ENCODE data around the gene NKX2-4.

The NKX2-4 gene

DNA sequence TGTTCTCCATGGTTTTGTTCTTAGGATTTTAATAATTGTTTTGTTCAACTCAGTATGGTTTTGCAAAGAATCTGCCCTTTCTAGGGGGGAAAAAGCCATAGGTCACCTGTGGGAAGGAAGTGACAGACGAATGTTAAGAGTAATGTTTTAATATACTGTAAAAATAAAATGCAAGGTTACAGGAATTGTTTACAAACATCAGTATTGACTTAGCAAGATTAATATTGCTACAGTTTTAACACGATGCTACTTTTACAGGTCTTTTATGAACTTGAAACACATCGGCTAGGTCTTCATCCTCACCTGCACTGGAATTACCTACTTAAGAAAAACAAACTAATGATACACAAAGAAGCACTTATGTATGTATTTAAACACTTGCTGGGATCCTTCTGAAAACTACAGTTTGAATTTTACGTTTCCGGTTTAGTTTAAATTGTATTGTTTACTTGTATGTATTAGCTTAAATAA is 1.7 kb upstream of the NKX2-4 start:
- no peak for DNase-seq (ENCODE audit: extremely low spot score)
- POLR2A ChIA-PET: no interaction called here
- no peak for TF ChIP-seq CTCF (IDR thresholded peaks at IDR 0.05; ENCODE audit: control extremely low read depth, extremely low read depth, low read depth, missing control alignments)
- CTCF ChIA-PET: no interaction called here

GRCh38 chr20:21398109-21399004 is 1.0 kb upstream of the NKX2-4 start:
- no peak for DNase-seq (ENCODE audit: extremely low spot score)
- ChIA-PET CTCF (no interaction called here), POLR2A (no interaction called here)
- TF ChIP-seq CTCF (IDR thresholded peaks at IDR 0.05; ENCODE audit: control extremely low read depth, extremely low read depth, low read depth, missing control alignments): no peak

DNA sequence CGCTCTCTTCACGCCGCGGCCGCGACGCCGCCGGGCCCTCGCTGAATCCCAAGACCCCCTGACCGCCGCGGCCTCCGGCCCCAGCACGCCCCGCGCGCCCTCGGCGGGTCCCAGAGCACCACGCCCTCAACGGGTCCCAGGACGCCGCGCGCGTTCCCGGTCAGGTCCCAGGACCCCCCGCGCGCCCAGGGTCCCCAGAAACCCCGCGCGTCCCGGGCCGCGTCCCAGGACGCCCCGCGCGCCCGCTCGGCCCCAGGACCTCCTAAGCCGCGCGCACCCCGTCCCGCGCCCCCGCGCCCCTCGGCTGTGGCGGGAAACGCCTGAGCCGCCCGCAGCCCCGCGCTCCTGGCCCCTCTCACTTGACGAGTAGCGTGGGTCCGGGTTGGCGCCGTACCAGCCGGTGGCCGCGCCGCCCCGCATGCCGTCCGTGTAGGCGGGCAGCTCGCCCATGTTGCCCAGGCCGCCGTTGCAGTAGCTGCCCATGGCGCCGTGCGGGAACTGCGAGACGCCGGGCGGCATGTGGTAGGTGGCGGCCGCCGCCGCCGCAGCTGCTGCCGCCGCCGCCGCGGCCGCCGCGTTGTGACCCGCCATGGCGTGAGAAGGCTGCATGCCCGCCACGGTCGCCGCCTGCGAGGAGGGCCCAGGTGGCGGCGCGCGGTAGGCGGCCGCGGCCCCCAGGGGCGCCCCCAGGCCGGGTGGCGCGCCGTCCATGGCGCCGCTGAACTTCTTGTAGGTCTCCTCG is 556 bp downstream of the NKX2-4 start:
- no peak for TF ChIP-seq CTCF (IDR thresholded peaks at IDR 0.05; ENCODE audit: control extremely low read depth, extremely low read depth, low read depth, missing control alignments)
- DNase-seq (ENCODE audit: extremely low spot score): peak; percentile 23
- ChIA-PET POLR2A (no interaction called here), CTCF (no interaction called here)

DNA sequence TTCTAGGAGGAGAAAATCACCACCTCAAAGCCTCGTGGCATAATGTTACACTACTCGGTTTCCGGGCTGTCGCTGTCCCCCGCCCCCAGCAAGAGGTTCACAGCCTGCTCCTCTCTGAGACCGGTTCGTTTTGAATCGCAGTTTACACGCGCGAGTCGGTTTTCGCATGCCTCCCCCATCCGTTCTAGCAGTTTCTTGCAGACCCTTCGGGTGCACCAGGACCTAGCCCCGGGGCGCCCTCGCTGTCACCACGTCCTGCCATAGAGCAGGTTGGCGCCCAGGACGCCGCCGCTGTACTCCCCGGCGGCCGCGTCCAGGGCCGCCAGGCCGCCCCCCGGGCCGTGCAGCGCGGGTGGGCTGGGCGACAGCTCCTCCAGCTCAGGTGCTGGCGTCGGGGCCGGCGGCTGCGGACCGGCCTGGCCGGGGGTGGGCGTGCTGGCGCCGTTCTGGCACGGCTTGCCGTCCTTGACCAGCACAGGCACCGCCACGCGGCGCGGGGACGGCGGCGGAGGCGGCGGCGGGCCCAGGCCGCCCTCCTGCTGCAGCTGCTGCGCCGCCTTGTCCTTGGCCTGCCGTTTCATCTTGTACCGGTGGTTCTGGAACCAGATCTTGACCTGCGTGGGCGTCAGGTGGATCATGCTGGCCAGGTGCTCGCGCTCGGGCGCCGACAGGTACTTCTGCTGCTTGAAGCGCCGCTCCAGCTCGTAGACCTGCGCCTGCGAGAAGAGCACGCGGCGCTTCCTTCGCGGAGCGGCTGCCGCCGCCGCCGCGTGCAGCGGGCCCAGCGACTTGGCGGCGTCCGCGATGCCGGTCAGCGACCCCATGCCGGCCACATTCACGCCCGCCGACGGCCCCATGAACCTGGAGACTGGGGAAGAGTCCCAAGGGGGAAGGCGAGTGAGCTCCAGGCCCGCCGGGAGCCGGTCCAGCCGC is 1.4 kb downstream of the NKX2-4 start:
- DNase-seq (ENCODE audit: extremely low spot score): peak; percentile 21
- no peak for TF ChIP-seq CTCF (IDR thresholded peaks at IDR 0.05; ENCODE audit: control extremely low read depth, extremely low read depth, low read depth, missing control alignments)
- POLR2A ChIA-PET: no interaction called here
- CTCF ChIA-PET: interaction anchor here (1.1 to 1.2 kb wide), 3 partner anchors 10 to 160 kb away, joined by 3 to 5 read pairs (median 3); no protein-coding TSS in a partner anchor

- CTCF ChIA-PET: interaction anchor here (1.1 to 1.3 kb wide), 4 partner anchors 10 to 160 kb away, joined by 3 to 5 read pairs (median 4); no protein-coding TSS in a partner anchor
- POLR2A ChIA-PET: no interaction called here
These were observed 2.2 kb downstream of the NKX2-4 start for GRCh38 chr20:21395051-21395665.

More at GRCh38 chr20:21395051-21395665, 2.2 kb downstream of the NKX2-4 start:
- DNase-seq (ENCODE audit: extremely low spot score): no peak
- TF ChIP-seq CTCF (IDR thresholded peaks at IDR 0.05; ENCODE audit: control extremely low read depth, extremely low read depth, low read depth, missing control alignments): no peak

Measured in GM10248 (cell line).